Ureter (tissue), 1 donor: ENCODE measurements around the gene BCS1L. TPM values are rescaled to one million over a fixed set of nuclear protein-coding genes. Genes with fewer than 3 reads are reported as not detected.

Source experiments
- total RNA-seq: library from RNA; stranded (reverse); gene quantifications from one replicate; pipeline ENCODE4 v1.2.4, GENCODE V29; 2023
- donor health status: DM: yes; HTN: yes; CAD: no.

The BCS1L gene
- total RNA-seq, 1 donor from 2014 or later: 48.2 TPM

Other genes with a start within 250 kb of the BCS1L start
- not detected for gene VIL1, start 240.6 kb upstream of the BCS1L start, total RNA-seq
- 24.8 TPM for gene USP37, start 91.3 kb upstream of the BCS1L start, total RNA-seq
- 59.6 TPM for gene CNOT9, start 90.8 kb upstream of the BCS1L start, total RNA-seq
- gene PLCD4, start 51.8 kb upstream of the BCS1L start, total RNA-seq: 3.9 TPM
- gene ZNF142, start 60 bp upstream of the BCS1L start, total RNA-seq: 35.4 TPM
- 33.7 TPM for gene RNF25, start 12.3 kb downstream of the BCS1L start, total RNA-seq
- gene STK36, start 12.4 kb downstream of the BCS1L start, total RNA-seq: 55.4 TPM
- gene TTLL4, start 51.2 kb downstream of the BCS1L start, total RNA-seq: 39.1 TPM
- gene CYP27A1, start 122.5 kb downstream of the BCS1L start, total RNA-seq: 16.4 TPM
- gene PRKAG3, start 172.1 kb downstream of the BCS1L start, total RNA-seq: not detected
- 0.78 TPM for gene WNT6, start 200.1 kb downstream of the BCS1L start, total RNA-seq
- 4.0 TPM for gene WNT10A, start 221.2 kb downstream of the BCS1L start, total RNA-seq